ENCODE measurements around the gene TRAPPC14.
"Not testable (repeated sequence)": the region's sequence is repeated elsewhere in the genome, so short reads cannot be mapped to it uniquely, and the experiment has no call there.

TRAPPC14 gene

DNA sequence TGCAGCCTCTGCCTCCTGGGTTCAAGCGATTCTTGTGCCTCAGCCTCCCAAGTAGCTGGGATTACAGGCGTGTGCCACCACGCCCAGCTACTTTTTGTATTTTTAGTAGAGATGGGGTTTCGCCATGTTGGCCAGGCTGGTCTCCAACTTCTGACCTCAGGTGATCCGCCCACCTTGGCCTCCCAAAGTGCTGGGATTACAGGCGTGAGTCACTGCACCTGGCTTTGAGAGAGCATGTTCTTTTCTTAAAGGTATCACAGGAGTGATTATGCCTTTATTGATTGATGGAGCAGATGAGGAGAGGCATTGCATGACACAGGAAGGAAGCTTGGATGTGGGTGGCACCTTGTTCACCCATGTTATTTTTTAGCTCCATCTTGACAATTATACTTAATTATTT lies 24.6 kb upstream of the TRAPPC14 start:
- DNase-seq (ENCODE audit: low spot score in 2 of 2); H3K4me3 Mint-ChIP-seq; H3K27me3 Mint-ChIP-seq; H3K36me3 Mint-ChIP-seq (ENCODE audit: insufficient read depth); ATAC-seq (replicated peaks; ENCODE audit: extremely low read depth, poor library complexity, severe bottlenecking); H3K9me3 Mint-ChIP-seq: not testable (repeated sequence)
- Mint-ChIP-seq H3K27ac (ENCODE audit: low read depth) (peak overlapping the region; percentile 44), H3K4me1 (peaks cover 32% of the 10 kb centered on the region)

DNA sequence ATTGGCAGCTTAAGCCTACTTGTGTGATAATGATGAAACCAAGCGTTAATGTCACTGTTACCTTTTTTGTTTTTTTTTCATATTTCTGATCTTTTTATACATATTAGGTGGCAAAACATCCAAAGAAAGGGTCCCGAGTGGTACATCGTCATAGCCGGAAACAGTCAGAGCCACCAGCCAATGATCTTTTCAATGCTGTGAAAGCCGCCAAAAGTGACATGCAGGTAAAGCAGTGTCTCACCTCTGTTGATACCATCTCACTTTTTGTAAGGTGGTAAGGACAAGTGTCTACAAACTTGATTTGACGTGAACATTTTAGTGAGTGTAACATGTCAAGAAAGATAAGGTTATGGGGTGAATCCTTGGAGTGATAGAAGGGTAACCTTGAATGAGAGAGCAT lies 24.1 kb upstream of the TRAPPC14 start:
- peak overlapping the region; percentile 31 for H3K4me3 Mint-ChIP-seq
- peak overlapping the region; percentile 44 for H3K27ac Mint-ChIP-seq (ENCODE audit: low read depth)
- peak; percentile 53 for ATAC-seq (replicated peaks; ENCODE audit: extremely low read depth, poor library complexity, severe bottlenecking)
- H3K27me3 Mint-ChIP-seq; H3K36me3 Mint-ChIP-seq (ENCODE audit: insufficient read depth); H3K9me3 Mint-ChIP-seq: not testable (repeated sequence)
- peak in 1 of 2 donors; percentile 34 for DNase-seq (ENCODE audit: low spot score in 2 of 2)
- H3K4me1 Mint-ChIP-seq: peaks cover 32% of the 10 kb centered on the region

DNA sequence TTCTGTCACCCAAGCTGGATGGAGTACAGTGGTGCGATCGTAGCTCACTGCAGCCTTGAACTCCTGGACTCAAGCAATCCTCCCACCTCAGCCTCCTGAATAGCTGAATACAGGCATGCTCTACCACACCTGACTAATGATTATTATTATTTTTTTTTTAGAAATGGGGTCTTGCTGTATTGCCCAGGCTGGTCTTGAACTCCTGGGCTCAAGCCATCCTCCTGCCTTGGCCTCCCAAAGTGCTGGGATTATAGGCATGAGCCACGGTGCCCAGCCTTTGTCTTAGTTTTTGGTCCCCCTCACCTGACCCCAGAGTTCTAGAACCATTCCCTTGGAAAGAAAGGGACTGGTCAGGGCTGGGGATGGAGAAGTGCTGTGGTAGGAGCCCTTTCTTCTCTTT lies 21.6 kb upstream of the TRAPPC14 start:
- H3K27ac Mint-ChIP-seq (ENCODE audit: low read depth); H3K9me3 Mint-ChIP-seq; DNase-seq (ENCODE audit: low spot score in 2 of 2); H3K36me3 Mint-ChIP-seq (ENCODE audit: insufficient read depth); ATAC-seq (replicated peaks; ENCODE audit: extremely low read depth, poor library complexity, severe bottlenecking); H3K27me3 Mint-ChIP-seq: not testable (repeated sequence)
- peak overlapping the region; percentile 59 for H3K4me3 Mint-ChIP-seq
- peaks cover 47% of the 10 kb centered on the region for H3K4me1 Mint-ChIP-seq

- Mint-ChIP-seq H3K27ac (ENCODE audit: low read depth) (peak within 1 kb of the TSS; percentile 60), H3K4me3 (peak within 1 kb of the TSS; percentile 69), H3K4me1 (peaks cover 38% of the 10 kb centered on the region), H3K27me3 (no peaks in the 10 kb centered on the region), H3K36me3 (ENCODE audit: insufficient read depth) (peaks cover 3% of the 10 kb centered on the region), H3K9me3 (peaks cover 4% of the 10 kb centered on the region)
- DNase-seq (ENCODE audit: low spot score in 2 of 2) (peak; percentile 95 to 97), ATAC-seq (replicated peaks; ENCODE audit: extremely low read depth, poor library complexity, severe bottlenecking) (peak; percentile 81)
These were observed 18.8 kb upstream of the TRAPPC14 start, which contains the start of the genes GPC2 and STAG3 for GRCh38 chr7:100177045-100178001. TSS of gene GPC2 (minus strand) at chr7:100177381. CDS start at chr7:100177199, 182 bp downstream. TSS of gene STAG3 (plus strand) at chr7:100177918. CDS start at chr7:100180557, 2,639 bp downstream.

GRCh38 chr7:100176096-100177044 lies 17.8 kb upstream of the TRAPPC14 start:
- H3K4me1 Mint-ChIP-seq: peaks cover 34% of the 10 kb centered on the region
- no peak overlapping the region for H3K27ac Mint-ChIP-seq (ENCODE audit: low read depth)
- ATAC-seq (replicated peaks; ENCODE audit: extremely low read depth, poor library complexity, severe bottlenecking) (no peak), DNase-seq (ENCODE audit: low spot score in 2 of 2) (no peak)
- H3K4me3 Mint-ChIP-seq: peak overlapping the region; percentile 69
- H3K36me3 Mint-ChIP-seq (ENCODE audit: insufficient read depth): peaks cover 3% of the 10 kb centered on the region
- no peaks in the 10 kb centered on the region for H3K27me3 Mint-ChIP-seq
- peaks cover 4% of the 10 kb centered on the region for H3K9me3 Mint-ChIP-seq

DNA sequence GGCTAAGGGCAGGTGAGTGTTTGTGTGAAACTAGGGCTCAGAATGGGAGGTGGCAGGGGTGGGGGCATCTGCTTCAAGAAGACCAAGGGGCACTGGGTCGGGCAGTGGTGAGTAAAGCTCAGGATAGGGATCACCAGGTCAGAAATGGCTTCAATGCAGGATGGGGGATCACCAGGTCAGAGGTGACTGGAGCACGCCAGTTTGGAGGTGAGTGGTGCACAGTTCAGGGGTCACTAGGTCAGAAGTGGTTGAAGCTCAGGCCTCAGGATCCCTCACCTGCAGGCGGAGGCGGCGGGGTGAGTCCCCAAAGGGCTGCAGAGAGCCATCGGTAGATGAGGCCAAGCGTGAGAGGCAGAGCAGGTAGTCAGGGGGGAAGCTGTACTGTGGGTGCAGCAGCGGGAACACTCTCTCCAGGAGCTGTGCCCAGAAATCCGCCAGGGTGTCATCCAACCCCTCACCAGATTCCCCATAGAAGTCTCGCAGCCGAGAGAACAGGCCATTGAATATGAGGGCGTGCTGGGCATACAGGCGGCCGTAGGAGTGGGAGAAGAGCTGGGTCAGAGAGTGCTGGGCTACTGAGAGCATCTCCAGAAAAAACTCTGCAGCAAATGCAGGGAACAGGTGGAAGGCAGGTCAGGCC lies 16.9 kb upstream of the TRAPPC14 start:
- H3K4me1 Mint-ChIP-seq: peaks cover 30% of the 10 kb centered on the region
- H3K9me3 Mint-ChIP-seq: peaks cover 1% of the 10 kb centered on the region
- no peak overlapping the region for H3K4me3 Mint-ChIP-seq
- DNase-seq (ENCODE audit: low spot score in 2 of 2) (no peak), ATAC-seq (replicated peaks; ENCODE audit: extremely low read depth, poor library complexity, severe bottlenecking) (no peak)
- H3K27ac Mint-ChIP-seq (ENCODE audit: low read depth): no peak overlapping the region
- peaks cover 5% of the 10 kb centered on the region for H3K36me3 Mint-ChIP-seq (ENCODE audit: insufficient read depth)
- peaks cover 7% of the 10 kb centered on the region for H3K27me3 Mint-ChIP-seq

GRCh38 chr7:100174582-100174981 lies 16.1 kb upstream of the TRAPPC14 start:
- Mint-ChIP-seq H3K4me3 (no peak overlapping the region), H3K4me1 (peaks cover 29% of the 10 kb centered on the region), H3K36me3 (ENCODE audit: insufficient read depth) (peaks cover 5% of the 10 kb centered on the region), H3K27ac (ENCODE audit: low read depth) (no peak overlapping the region), H3K9me3 (no peaks in the 10 kb centered on the region), H3K27me3 (peaks cover 13% of the 10 kb centered on the region)
- ATAC-seq (replicated peaks; ENCODE audit: extremely low read depth, poor library complexity, severe bottlenecking): no peak
- DNase-seq (ENCODE audit: low spot score in 2 of 2): no peak

- H3K9me3 Mint-ChIP-seq: no peaks in the 10 kb centered on the region
- H3K27me3 Mint-ChIP-seq: peaks cover 13% of the 10 kb centered on the region
- no peak overlapping the region for H3K27ac Mint-ChIP-seq (ENCODE audit: low read depth)
- H3K36me3 Mint-ChIP-seq (ENCODE audit: insufficient read depth): peaks cover 5% of the 10 kb centered on the region
- H3K4me3 Mint-ChIP-seq: no peak overlapping the region
- DNase-seq (ENCODE audit: low spot score in 2 of 2) (no peak), ATAC-seq (replicated peaks; ENCODE audit: extremely low read depth, poor library complexity, severe bottlenecking) (no peak)
- peaks cover 30% of the 10 kb centered on the region for H3K4me1 Mint-ChIP-seq
These were observed 15.4 kb upstream of the TRAPPC14 start for GRCh38 chr7:100173806-100174495.

DNA sequence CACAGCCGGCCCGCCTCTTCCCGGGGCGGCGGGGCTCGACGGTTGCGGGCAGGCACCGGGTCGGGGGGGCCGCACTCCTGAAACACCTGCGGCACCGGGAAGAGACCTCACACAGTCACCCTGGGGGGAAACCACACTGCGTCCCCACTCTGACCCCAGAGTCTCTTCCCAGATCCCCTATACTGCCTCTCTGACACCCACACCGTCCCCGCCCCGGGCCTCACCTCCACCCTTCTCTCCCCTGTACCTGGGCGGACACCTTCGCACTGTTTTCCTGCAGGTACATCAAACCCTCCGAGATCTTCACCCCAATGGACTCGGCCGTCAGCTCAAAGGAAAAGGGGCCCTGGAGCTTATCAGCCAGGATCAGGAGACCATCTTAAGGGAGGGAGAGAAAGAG lies 13.3 kb upstream of the TRAPPC14 start:
- Mint-ChIP-seq H3K4me1 (peaks cover 43% of the 10 kb centered on the region), H3K9me3 (no peaks in the 10 kb centered on the region), H3K36me3 (ENCODE audit: insufficient read depth) (peaks cover 6% of the 10 kb centered on the region), H3K27ac (ENCODE audit: low read depth) (no peak overlapping the region), H3K27me3 (peaks cover 34% of the 10 kb centered on the region), H3K4me3 (peak overlapping the region; percentile 76)
- peak; percentile 10 for ATAC-seq (replicated peaks; ENCODE audit: extremely low read depth, poor library complexity, severe bottlenecking)
- no peak for DNase-seq (ENCODE audit: low spot score in 2 of 2)

DNA sequence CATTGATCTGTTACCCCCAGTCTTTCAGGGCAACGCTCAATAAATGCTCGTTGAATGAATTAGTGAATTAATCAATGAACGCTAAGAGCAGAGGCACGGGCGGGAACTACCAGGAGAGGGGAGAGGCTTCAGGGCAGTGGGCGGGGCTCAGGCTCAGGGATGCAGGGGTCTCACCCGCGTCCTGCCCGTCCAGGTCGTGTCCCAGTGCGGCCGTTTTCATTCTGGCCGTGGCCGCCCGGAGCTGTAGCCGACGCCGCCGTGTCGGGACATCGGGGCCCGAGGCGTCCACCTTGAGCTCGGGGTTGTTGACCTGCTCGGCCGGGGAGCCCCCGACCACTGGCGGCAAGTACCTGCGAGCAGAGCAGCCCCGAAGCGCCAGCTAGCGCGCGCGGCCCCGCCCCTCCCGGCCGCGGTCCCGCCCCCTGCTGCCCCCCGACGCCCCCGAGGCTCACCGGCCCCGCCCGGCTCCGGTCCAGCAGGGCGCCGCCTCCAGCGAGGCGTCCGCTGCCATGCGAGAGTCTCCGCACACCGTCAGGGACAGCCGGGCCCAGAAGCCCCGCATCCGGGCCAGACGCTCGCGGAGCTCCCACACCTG lies 12.7 kb upstream of the TRAPPC14 start:
- H3K4me3 Mint-ChIP-seq: peak overlapping the region; percentile 66

DNA sequence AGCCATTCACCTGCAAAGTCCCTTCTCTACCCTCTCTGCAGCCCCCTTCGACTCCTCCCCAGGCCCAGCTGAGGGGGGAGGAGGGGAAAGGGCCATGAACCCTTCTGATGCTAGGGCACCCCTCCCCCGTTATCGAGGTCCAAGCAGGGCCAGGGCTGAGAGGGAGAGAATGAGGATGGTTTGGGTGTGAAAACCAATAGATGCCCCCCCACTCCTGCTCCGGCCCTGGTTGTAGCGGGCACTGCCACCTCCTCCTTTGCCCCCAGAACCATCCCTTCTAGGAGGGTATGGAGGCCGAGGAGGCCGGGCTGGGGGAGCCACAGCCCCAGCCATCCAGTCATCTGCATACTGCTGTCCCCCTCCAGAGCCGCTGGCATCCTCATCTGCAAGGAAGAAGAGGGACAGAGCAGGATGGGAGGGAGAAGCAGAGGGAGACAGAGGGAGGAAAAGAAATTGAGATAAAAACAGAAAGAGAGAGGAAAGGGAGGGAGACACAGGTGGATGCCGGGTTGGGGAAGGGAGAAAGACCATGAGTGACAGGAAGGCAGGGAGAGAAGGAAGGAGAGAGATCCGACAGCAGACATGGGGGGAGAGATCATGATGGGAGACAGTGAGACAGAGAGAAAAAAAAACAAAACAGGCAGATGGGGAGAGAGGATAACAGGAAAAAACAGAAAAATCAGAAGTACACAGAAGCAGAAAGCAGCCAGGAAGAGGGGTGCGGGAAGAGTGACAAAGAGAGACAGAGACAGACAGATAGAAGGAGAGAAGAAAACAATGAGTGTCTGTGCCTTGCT lies 11.8 kb upstream of the TRAPPC14 start:
- Mint-ChIP-seq H3K27ac (ENCODE audit: low read depth) (peak overlapping the region; percentile 82), H3K27me3 (peaks cover 48% of the 10 kb centered on the region), H3K4me1 (peaks cover 47% of the 10 kb centered on the region), H3K4me3 (peak overlapping the region; percentile 66), H3K36me3 (ENCODE audit: insufficient read depth) (peaks cover 6% of the 10 kb centered on the region), H3K9me3 (no peaks in the 10 kb centered on the region)
- DNase-seq (ENCODE audit: low spot score in 2 of 2): no peak
- no peak for ATAC-seq (replicated peaks; ENCODE audit: extremely low read depth, poor library complexity, severe bottlenecking)

More for the DNA sequence above, 12.7 kb upstream of the TRAPPC14 start:
- peak overlapping the region; percentile 82 for H3K27ac Mint-ChIP-seq (ENCODE audit: low read depth)
- H3K36me3 Mint-ChIP-seq (ENCODE audit: insufficient read depth): peaks cover 6% of the 10 kb centered on the region
- DNase-seq (ENCODE audit: low spot score in 2 of 2) (no peak), ATAC-seq (replicated peaks; ENCODE audit: extremely low read depth, poor library complexity, severe bottlenecking) (peak; percentile 66)
- H3K27me3 Mint-ChIP-seq: peaks cover 41% of the 10 kb centered on the region
- H3K4me1 Mint-ChIP-seq: peaks cover 43% of the 10 kb centered on the region
- H3K9me3 Mint-ChIP-seq: no peaks in the 10 kb centered on the region

All from central memory CD8-positive, alpha-beta T cell (primary cell).